Measurements from ENCODE around the gene MRPL22. TPM values are rescaled to one million over a fixed set of nuclear protein-coding genes. Genes with fewer than 3 reads are reported as not detected.
"Not testable (repeated sequence)": the region's sequence is repeated elsewhere in the genome, so short reads cannot be mapped to it uniquely, and the experiment has no call there.

The MRPL22 gene
- total and polyA plus RNA-seq, 3 donors from 2014 or later, result 28.1 to 81.4 (median 42.6) TPM

DNA sequence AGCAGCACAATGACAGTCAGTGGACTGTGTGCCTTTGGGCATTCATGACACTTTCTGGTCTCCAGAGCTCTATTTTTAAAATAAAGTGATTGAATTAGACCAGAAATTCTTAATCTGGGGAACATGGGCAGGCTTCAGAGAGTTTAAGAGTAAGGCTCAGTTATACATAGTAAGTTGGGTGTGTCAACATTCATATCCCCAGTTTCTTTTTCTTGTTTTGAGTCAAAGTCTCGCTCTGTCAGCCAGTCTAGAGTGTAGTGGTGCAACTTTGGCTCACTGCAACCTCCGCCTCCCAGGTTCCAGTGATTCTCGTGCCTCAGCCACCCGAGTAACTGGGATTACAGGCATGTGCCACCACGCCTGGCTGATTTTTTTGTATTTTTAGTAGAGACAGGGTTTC, 59.0 kb downstream of the MRPL22 start:
- Histone ChIP-seq H3K36me3 (ENCODE audit: low read depth, missing control alignments) (no peaks in the 10 kb centered on the region), H3K9me3 (no peaks in the 10 kb centered on the region), H3K27ac (no peak overlapping the region), H3K27me3 (no peaks in the 10 kb centered on the region), H3K4me1 (no peaks in the 10 kb centered on the region), H3K4me3 (no peak overlapping the region)
- TF ChIP-seq, protein P1, sequence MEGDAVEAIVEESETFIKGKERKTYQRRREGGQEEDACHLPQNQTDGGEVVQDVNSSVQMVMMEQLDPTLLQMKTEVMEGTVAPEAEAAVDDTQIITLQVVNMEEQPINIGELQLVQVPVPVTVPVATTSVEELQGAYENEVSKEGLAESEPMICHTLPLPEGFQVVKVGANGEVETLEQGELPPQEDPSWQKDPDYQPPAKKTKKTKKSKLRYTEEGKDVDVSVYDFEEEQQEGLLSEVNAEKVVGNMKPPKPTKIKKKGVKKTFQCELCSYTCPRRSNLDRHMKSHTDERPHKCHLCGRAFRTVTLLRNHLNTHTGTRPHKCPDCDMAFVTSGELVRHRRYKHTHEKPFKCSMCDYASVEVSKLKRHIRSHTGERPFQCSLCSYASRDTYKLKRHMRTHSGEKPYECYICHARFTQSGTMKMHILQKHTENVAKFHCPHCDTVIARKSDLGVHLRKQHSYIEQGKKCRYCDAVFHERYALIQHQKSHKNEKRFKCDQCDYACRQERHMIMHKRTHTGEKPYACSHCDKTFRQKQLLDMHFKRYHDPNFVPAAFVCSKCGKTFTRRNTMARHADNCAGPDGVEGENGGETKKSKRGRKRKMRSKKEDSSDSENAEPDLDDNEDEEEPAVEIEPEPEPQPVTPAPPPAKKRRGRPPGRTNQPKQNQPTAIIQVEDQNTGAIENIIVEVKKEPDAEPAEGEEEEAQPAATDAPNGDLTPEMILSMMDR (IDR thresholded peaks at IDR 0.05), result no peak
- no peak for TF ChIP-seq POLR2A (IDR thresholded peaks at IDR 0.05)
- 91 to 94% methylated on average over 5 of the region's 5 CpGs for WGBS, 2 donors
- intact Hi-C loops (cut with DNase I; ENCODE audit: low total_unique reads), result no loop called here
- DNase-seq, result no peak

DNA sequence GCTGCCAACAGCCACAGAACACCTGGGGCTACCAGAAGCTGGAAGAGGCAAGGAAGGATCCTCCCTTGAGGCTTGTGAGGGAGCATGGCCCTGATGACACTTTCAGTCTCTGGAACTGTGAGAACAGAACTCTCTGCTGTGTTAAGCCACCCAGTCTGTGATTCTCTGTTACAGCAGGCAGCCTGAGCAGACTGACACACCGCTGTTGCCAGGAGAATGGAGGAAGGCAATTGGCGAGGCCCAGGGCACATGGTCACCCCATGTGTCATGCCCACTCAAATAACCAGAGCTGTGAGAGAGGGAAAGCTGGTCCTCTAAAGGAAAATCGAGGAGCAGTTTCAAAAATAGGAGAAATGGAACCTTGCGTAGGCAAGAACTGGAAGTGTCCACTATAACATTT, 60.6 kb downstream of the MRPL22 start:
- H3K9me3 ChIP-seq, result no peaks in the 10 kb centered on the region
- no peaks in the 10 kb centered on the region for H3K4me1 ChIP-seq
- no peak for DNase-seq
- 96% methylated on average over 4 of the region's 4 CpGs for WGBS, 2 donors
- no peak overlapping the region for H3K27ac ChIP-seq
- intact Hi-C loops (cut with DNase I; ENCODE audit: low total_unique reads), result no loop called here
- no peaks in the 10 kb centered on the region for H3K27me3 ChIP-seq
- H3K36me3 ChIP-seq (ENCODE audit: low read depth, missing control alignments), result no peaks in the 10 kb centered on the region
- H3K4me3 ChIP-seq, result no peak overlapping the region
- TF ChIP-seq, protein P1 (IDR thresholded peaks at IDR 0.05), result no peak
- TF ChIP-seq POLR2A (IDR thresholded peaks at IDR 0.05), result no peak

DNA sequence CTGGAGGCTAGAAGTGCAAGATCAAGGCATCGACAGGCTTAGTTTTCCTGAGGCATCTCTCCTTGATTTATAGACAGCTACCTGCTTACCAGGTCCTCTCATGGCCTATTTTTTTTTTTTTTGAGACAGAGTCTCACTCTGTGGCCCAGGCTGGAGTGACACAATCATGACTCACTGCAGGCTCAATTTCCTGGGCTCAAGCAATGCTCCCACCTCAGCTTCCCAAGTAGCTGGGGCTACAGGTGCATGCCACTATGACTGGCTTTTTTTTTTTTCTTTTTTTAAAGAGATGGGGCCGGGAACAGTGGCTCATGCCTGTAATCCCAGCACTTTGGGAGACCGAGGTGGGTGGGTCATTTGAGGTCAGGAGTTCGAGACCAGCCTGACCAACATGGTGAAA, 61.8 kb downstream of the MRPL22 start:
- H3K27me3 ChIP-seq; H3K36me3 ChIP-seq (ENCODE audit: low read depth, missing control alignments); H3K9me3 ChIP-seq; DNase-seq; H3K27ac ChIP-seq; H3K4me3 ChIP-seq; intact Hi-C loops (cut with DNase I; ENCODE audit: low total_unique reads); H3K4me1 ChIP-seq: not testable (repeated sequence)
- WGBS, 2 donors, result 89 to 93% methylated on average over 4 of the region's 4 CpGs

DNA sequence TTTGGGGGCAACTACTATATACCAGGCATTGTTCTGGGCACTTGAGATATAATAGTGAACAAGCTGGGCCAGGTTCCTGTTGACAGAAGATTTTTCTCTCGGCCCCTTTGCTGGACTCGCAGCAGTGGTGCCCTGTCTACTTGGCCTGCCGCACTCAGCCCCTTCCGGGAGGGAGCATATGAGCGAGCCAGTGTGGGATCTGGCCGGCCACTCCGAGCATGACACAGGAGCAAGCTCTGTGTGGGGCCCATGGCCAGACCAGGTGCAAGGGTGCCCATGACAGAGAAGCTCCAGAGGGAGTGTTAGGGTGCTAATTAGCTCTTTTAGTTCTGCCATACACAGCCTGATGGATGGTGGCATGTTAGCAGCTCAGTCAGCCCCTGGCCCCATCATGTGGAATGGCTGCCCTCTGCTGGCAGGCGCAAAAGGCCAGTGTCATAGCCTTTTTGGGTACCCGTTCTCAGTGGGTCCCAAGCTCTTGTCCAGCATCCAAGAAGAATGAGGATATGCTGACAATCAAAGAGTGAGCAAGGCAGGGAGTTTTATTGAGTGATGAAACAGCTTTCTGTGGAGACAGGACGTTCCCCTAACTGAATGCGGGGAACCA, 63.4 kb downstream of the MRPL22 start:
- Histone ChIP-seq H3K27ac (no peak overlapping the region), H3K4me3 (no peak overlapping the region), H3K36me3 (ENCODE audit: low read depth, missing control alignments) (no peaks in the 10 kb centered on the region), H3K27me3 (no peaks in the 10 kb centered on the region), H3K4me1 (no peaks in the 10 kb centered on the region), H3K9me3 (no peaks in the 10 kb centered on the region)
- intact Hi-C loops (cut with DNase I; ENCODE audit: low total_unique reads), result no loop called here
- DNase-seq, result peak; percentile 36
- TF ChIP-seq, protein P1 (IDR thresholded peaks at IDR 0.05), result peak in 1 of 3 experiments; percentile 13
- no peak for TF ChIP-seq POLR2A (IDR thresholded peaks at IDR 0.05)
- WGBS, 2 donors, result 88 to 95% methylated on average over 9 to 11 of the region's 11 CpGs

DNA sequence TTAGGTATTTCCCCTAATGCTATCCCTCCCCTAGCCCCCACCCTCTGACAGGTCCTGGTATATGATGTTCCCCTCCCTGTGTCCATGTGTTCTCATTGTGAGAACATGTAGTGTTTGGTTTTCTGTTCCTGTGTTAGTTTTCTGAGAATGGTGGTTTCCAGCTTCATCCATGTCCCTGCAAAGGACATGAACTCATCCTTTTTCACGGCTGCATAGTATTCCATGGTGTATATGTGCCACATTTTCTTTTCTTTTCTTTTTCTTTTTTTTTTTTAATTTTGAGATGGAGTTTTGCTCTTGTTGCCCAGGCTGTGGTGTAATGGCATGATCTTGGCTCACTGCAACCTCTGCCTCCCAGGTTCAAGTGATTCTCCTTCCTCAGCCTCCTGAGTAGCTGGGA, 65.4 kb downstream of the MRPL22 start:
- H3K9me3 ChIP-seq; H3K27me3 ChIP-seq; H3K36me3 ChIP-seq (ENCODE audit: low read depth, missing control alignments); DNase-seq; H3K4me3 ChIP-seq; H3K4me1 ChIP-seq; intact Hi-C loops (cut with DNase I; ENCODE audit: low total_unique reads); H3K27ac ChIP-seq: not testable (repeated sequence)
- WGBS, 2 donors, result 89 to 100% methylated on average over 1 of the region's 1 CpG

DNA sequence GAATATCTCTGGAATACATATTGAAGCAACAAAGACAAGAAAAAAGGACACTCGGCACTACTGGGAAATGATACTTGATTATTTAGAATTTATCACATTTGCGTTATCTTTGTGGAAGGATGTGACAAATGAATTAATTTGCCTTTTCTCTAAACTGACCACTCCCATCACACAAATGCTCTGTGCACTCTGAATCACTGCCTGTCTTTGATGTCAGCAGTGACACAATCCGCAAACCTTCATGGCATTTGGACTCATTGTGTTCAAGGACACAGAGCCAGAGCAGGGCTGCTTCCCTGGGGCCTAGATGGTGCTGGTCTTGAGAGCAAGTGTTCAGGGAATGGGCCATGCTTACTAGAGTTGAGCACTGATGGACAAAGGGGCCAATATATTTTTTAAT, 67.8 kb downstream of the MRPL22 start:
- Histone ChIP-seq H3K27ac (no peak overlapping the region), H3K9me3 (no peaks in the 10 kb centered on the region), H3K4me3 (no peak overlapping the region), H3K27me3 (no peaks in the 10 kb centered on the region), H3K4me1 (no peaks in the 10 kb centered on the region), H3K36me3 (ENCODE audit: low read depth, missing control alignments) (no peaks in the 10 kb centered on the region)
- intact Hi-C loops (cut with DNase I; ENCODE audit: low total_unique reads), result no loop called here
- DNase-seq, result no peak
- TF ChIP-seq, protein P1 (IDR thresholded peaks at IDR 0.05), result no peak
- no peak for TF ChIP-seq POLR2A (IDR thresholded peaks at IDR 0.05)
- WGBS, 2 donors, result 88 to 90% methylated on average over 3 of the region's 3 CpGs
